ENCODE measurements around the gene H2AZ1. TPM values are rescaled to one million over a fixed set of nuclear protein-coding genes. Genes with fewer than 3 reads are reported as not detected.

Gene H2AZ1
- total RNA-seq, 4 donors from 2014 or later, result 78.7 to 188 (median 142) TPM

- TF ChIP-seq CTCF (IDR thresholded peaks at IDR 0.05; ENCODE audit: low read depth), result no peak
These were observed 29.8 kb upstream of the H2AZ1 start for GRCh38 chr4:99979872-99980271.

DNA sequence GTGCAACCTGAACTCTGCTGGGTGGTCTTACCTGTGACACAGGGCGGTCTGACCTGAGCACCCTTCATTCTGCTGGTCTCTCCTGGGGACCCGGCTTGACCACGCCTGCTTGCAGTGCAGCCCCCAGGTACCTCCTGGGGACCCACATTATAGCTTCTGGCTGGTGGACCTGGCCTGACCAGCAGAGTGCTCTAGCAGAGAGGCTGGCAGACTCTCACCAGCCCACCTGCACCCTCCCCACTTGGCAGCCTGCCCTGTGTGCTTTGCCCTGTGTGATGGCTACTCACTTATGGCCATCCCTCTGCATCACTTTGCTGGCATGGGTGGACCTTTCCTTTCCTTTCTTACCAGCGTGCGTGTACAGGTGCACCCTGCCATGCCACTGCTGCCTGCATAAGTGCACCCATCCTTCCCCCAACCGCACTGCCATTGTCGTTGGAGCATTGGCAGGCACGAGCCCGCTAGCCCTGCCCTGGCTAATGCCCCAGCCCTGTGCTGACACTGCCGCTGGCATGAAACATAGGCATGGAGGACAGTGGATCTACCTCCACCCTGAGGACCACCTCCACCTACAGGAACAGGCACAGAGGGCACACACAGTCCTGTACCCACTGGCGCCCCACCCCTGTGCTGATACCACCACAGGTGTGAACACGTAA is 21.5 kb upstream of the H2AZ1 start:
- no peak for TF ChIP-seq CTCF (IDR thresholded peaks at IDR 0.05; ENCODE audit: low read depth)

GRCh38 chr4:99968330-99968729 is 18.3 kb upstream of the H2AZ1 start:
- TF ChIP-seq CTCF (IDR thresholded peaks at IDR 0.05; ENCODE audit: low read depth), result no peak

GRCh38 chr4:99966692-99967091 is 16.6 kb upstream of the H2AZ1 start:
- no peak for TF ChIP-seq CTCF (IDR thresholded peaks at IDR 0.05; ENCODE audit: low read depth)

DNA sequence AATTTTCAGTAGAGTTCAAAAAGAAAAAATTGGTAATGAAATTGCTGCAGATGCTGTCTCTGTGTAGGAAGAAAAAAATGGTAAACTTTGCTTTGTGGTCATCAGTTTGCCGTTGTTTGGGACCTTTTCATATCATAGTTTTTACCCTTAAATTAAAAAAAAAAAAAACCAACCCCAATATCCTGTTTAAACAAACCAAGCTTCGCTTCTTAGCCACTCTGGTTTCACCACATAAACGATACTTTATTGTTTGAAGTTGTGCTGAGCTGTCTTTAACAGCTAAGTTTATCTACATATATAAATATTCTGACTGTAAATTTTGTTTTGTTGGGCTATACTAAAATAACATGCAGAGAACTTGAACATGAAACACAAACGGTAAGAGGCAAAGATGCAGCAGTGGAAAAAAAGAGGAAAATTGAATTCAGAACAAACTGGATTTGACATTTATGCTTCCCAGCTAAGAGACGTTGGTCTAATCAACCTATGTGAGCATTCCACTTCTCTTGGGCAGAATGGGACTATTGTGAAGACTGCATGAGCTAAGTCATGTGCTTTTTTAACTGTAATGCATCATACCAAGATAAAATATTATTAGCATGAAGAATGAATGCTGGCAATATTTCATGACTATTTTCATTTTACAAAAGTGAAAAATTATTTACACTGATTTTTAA is 15.7 kb upstream of the H2AZ1 start:
- no peak for TF ChIP-seq CTCF (IDR thresholded peaks at IDR 0.05; ENCODE audit: low read depth)

- TF ChIP-seq CTCF (IDR thresholded peaks at IDR 0.05; ENCODE audit: low read depth), result no peak
These were observed 15.1 kb upstream of the H2AZ1 start for GRCh38 chr4:99965173-99965572.

DNA sequence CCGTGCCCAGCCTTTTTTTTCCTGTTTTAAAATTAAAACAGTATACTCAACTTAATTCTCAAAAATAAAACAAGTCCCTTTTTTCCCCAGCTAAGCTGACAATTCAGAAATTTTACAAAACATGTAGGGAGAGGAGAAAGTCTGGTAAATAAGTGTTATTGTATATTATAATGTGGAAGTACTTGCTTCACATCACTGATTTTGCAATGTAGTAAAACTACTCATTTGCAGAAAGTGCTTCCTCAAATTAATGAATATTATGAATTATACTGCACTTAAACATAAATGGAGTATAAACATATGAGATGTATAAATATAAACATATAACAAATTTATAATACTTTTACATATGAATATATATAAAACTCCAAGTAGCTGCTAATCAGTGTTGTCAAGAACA is 11.6 kb upstream of the H2AZ1 start:
- TF ChIP-seq CTCF (IDR thresholded peaks at IDR 0.05; ENCODE audit: low read depth), result no peak
